T-helper 1 cell (primary cell): ENCODE measurements around the gene STK17A.
A peak's percentile ranks its signal among the peaks of the same experiment; 100 is the strongest.

Experiments
- DNase-seq, 5 donors: peaks; one replicate each; pipeline ENCODE4 v3.0.0-alpha.2; 2012 to 2020

The STK17A gene

DNA sequence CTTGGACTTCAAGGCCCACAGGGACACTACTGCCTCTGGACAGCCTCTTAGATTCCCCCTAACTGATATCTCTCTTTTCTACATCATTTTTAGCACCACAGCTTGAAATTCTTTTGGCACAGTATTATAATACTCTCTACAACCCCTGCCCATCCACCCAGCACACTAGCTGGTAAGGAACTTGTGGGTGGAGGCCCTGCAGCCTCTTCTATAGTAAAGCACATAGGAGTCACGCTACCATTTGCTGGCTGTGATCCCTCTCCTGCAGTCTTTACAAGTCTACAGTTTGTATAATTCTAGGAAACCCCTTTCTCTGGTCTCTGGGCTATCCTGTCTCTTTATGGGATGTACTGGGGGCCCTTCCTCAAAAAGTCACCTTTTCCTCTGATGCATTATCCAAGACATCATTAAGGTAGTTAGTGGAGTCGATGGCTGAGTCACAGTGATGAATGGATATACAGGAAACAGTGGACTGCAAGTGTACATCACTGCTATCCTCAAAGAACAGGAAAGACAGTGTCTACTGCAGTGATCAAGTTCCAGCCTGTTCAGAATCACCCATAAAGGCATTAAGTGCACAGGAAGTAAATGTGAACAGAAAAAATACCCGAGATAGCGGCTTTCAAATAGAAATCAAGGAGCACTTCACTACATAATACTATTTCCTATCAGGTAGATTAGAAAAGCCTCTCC is 54.4 kb downstream of the STK17A start:
- DNase-seq: peak in 1 of 5 donors; percentile 37

DNA sequence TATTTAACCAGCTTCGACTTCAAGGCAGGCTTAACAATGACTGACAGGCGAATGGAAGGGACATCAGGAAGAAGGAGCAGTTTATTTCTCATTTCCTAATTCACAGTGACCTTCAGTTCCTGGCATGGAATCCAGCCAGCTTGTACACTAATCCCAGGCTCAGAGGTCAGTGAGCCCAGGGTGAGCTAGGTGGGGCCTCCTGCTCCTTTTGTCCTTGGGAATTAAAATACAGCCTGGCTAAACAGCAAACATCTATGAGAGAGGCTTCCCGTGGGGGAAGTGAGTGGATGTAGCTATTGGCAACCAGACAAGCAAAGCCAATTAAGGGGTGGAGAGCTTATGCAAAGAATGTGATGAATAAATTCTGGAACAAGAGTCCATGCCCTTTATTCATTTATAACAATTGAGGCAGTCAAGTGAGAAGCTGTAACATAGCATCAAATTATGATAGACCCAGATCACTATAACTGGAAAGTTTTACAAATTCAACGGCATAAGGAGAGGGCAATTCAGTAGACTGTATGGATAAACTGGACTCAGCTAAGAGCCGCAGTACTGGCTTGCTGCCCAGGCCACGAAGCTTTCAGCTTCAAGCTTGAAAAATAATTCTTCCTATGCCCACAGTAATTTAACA is 57.1 kb downstream of the STK17A start:
- DNase-seq: no peak

DNA sequence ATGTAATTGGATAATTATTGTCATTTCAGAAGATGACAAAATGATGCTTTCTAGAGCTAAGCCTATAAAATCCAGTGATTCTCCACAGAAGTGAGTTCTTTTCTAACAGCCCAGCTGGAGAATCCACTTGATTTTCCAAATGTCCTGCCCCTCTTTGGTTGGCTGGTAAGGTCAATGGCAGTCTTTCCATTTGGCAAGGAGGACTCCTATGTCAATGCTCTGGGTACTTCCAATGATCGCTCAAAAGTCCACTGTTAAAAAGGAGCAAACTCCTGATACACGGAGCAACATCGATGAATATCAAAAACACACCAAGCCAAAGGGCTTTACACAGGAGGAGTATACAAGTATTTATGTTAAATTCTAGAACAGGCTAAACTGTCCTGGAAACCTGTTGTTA is 57.8 kb downstream of the STK17A start:
- no peak for DNase-seq

DNA sequence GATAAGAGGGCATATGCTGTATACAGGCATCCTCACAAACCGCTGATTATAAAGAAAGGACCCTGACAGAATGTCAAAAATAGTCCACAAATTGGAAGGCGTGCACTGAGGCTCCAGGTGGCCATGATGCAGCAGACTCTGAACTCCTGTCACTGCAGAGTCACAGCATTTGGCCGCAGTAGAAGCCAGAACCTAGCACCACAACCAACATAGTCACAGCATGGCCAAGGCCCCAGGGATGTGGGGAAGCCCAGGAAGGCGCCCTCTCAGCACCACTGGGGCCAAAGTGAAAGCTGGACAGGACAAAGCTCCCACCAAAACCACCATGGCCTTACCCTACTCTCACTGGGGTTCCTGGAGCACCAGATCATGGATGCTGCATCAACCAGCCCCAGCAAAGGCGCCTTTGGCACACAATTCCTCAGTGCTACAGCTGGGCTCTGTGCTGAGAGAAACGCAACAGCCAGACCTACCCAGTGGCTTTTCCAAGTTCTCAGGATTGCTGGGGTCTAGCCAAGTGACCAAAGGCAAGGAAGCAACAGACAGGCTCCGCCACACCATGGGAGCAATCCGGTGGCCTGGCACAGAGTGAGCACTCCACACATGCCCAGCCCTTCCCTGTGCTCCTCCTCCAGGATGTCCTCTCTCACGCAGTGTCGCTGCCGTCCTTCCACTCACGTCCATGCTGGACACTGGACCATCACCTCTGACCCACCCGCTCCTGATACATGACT is 60.2 kb downstream of the STK17A start:
- DNase-seq: no peak

DNA sequence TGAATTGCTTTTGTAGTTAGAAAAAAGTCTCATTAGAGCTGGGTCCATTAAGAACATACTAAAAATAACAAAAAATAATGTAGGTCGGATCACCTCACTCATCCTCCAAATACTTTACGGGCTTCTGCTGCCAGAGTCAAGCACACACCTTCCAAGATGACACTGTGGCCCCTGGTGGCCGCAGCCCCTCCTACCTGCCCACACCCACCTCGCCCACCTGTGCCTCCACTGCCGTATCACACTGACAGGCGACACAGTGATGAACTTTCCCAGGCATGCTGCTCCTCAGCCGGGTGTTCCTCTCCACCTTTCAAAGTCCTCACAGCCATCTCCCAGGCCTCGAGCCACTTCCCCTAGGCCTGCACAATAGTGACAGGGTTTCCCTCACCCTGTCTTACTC is 60.9 kb downstream of the STK17A start:
- no peak for DNase-seq

DNA sequence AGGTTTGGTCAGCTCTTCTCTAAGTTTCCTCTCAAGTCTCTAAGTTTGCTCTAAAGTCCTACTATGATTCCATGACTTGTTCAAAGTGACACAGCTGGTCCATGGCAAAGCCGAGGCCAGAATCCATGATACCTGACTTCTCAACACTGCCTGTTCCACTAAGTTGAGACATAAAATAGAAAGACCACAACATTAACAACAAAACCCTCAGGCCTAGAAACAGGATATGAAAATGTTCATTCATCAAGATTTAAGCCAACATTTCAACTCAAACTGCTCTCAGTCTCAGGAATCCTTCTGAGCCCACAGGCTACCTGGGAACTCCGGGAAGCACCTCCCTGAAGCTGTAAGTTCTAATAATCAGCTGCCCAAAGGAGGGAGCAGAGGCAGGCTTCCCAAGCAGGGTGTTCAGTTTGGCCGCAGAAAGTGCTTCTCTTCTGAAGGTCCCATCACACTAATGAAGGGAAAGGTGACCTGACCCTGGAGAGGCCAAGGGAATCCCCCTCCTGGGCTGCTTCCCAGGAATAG is 62.9 kb downstream of the STK17A start:
- DNase-seq: no peak

DNA sequence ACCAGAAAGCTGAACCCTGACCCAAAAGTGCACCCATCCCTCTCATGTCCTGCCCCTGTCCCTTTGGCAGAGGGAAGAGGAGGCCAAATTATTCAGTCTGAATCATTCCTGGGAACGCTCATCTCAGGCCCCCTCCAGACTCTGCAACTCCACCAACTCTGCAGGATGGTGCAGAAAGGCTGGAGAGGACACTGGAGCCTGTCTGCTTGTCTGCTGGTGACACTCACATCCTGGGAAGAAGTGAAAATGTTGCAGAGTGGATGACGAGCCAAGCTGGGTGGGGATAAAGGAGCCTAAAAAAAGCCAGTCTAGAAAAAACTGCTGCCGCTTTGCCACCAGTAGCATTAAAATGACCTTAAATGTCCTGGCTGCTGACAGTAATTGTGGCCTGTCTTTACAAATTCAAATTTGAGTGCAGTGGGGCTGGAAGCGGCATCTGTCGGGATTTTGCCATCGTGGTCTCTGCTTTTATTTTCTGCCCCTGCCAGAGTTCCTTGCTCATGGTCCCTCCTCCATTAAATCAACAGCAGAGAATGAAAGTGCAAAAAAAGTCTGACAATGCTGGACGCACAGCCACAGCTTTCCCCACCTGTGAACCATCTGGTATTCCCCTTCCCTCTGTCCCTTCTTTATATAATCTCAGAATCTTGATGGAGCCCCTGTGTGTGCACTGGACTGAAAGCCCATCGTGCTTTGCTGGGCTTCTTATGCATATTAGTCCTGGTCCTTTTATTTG is 63.9 kb downstream of the STK17A start:
- no peak for DNase-seq

DNA sequence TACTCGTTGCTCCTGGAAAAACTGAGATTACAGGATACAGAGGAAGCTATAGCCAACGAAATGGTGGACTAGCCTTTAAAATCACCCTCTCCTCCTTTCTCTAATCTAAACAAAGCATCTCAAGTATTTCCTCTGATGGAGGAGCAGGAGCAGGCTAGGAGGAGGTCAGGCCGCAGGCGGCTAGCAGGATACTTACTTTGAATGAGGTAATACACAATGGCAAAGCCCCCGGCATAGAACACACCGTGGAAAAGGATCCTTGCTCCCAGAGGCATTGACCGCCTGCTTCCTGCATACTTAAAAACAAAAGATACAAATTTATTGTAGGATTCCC is 64.4 kb downstream of the STK17A start:
- no peak for DNase-seq

DNA sequence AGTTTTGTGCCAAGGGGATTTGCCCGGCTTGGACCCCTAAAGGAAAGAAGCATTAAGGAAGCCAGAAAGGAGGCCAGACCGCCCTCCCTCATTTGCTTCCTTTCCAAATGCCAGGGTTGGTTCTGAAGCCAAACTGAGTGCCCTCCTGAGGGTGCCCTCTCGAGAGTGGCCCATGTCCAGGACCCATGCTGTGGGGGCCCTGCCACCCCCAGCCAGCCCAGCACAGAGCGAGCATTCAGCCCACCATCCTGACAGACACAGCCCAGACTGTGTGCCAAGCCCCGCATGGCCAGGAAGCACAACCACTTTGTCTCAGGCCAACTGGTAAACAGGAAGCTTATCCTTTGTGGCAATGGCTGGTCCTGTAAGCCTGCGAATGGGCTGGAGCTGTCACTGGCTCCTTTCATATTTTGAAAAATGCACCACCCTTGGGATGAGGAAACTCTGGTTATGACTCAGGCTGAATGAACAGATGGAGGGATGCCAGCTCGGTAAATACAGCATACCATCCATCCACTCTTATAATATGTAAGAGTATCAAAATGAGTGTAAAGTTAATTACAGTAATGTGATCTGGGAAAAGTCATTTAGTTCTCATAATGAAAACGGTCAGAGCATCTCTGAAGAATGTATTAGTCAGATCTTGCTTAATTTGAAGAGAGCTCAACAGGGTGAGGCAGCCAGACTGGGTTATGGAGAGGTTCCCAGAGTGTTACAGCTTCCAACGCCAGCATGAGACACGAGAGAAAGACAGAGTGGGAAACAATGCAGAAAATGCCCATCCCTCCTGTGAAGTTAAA is 65.0 kb downstream of the STK17A start:
- DNase-seq: peak in 3 of 5 donors; percentile 21 to 83 (median 24)

DNA sequence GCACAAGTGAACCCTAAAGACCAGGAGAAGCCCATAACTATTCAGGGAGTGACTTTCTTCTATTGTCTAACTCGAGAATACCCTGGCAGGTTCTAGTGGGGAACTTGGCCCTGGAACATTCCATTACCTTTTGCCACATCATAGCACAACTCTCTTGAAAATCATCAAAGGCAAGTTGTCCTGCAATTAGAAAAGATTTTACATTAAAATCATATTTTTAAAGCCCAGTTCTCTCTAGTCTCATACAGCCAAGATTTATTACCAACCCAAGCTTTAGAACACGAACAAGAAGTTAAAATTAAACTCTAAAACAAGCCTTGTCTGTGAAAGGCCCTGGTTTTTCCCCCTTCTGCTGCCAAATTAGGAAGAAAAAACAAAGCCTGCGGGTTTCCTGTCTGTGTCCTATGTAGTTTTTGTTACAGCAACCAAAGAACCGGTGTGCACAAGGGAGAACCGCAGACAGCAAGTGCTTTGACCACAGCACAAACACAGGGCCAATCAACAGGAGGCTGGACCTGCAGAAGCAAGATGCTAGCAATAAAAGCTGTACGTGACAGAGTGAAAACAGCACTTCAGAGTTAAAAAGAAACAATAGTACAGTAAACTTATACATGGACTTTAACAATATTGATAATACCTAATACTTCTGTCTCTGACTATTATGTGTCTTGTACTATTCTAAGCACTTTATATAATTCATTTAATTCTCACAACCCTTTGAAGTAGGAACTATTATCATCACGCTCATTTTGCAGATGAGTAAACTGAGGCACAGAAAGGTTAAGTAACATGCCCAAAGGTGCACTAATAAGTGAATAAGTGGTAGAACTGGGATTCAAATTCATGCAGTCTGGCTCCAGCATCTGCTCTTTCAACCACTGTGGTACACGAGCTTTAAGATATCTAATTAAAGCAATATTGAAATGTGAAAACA is 65.8 kb downstream of the STK17A start:
- peak; percentile 54 to 93 (median 69) for DNase-seq

DNA sequence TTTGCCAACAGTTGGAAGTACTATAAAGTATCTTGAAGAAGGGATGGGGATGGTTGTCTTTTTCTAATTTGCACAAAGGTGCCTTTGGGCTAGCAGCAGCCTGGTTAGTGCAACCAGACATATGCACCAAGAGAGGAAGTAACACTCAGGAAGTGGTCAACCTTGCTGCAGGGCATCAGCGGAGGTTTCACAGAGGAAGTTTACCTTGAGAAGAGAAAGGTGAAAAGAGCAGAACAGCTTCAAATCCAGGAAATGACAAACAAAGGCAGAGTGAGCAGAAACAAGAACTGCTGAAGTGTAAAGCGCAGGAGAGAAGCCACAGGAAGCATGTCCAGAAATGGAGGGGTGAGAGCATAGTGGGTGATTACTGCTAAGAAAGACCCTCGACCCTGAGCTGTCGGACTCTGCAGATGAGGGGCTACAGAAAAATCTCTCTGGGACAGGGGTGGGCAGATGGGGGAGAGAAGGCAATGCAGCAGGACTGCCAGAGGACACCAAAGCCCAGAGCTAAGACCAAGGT is 66.9 kb downstream of the STK17A start:
- peak; percentile 29 to 95 (median 56) for DNase-seq

DNA sequence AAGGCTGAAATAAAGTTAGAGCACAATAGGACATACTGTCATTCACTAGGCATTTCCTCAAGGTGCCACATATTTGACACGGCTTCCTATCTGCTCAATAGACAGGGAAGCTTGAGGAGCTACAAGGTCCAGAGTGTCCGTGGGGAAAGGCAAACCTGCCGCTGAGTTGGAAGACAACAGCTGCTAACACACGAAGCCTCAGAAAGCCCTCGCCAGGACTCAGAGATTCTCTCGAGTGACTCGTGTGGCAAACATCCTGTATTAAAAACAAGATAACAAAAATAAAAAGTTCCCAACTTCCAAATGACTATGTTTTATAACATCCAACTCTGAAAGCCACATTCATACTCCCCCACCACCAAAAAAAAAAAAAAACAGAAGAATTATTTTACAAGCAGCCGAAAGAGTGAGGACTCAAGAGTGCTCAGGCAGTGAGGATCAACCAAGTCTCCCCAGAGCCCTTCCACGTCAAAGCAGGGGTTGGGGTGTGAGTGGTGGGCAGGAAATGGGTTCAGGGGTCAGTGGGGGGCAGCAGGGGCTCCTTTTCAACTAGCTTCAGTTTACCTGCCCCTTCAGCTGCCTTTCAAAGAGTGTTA is 67.6 kb downstream of the STK17A start:
- peak in 1 of 5 donors; percentile 42 for DNase-seq

DNA sequence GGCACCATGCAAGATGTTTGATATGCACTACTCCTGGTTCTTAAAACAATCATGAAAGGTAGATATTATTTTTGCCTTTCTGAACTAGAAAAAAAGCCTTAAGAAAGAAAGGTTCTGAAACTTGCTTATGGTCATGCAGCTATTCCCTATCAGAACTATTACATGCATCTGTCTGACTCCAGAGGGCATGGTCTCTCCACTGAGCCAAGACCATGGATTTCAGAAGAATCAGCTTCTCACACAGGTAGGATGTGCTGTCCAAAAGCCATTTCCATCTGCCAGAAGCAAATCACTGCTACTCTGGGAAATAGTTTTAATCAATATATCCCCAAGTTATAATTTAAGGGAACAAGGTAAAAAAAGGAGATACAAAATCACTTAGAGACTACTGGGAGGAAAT is 69.5 kb downstream of the STK17A start:
- DNase-seq: no peak

DNA sequence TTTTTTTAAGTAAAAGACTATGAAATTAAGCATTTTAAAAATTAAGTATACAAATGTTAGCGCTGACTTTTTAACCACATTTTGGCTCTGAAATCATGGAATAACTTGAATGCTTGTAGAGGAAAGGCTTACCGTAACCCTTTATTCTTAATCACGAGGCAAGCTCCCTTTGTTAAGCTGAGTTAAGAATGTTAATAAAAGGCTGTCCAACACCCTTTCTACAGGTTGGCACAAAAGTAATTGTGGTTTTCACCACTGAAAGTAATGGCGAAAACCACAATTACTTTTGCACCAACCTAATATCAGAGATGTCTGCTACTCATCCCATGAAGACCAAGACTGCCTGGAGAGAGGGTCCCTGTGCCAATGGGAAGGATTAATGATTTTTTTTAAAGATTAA is 70.6 kb downstream of the STK17A start:
- no peak for DNase-seq

DNA sequence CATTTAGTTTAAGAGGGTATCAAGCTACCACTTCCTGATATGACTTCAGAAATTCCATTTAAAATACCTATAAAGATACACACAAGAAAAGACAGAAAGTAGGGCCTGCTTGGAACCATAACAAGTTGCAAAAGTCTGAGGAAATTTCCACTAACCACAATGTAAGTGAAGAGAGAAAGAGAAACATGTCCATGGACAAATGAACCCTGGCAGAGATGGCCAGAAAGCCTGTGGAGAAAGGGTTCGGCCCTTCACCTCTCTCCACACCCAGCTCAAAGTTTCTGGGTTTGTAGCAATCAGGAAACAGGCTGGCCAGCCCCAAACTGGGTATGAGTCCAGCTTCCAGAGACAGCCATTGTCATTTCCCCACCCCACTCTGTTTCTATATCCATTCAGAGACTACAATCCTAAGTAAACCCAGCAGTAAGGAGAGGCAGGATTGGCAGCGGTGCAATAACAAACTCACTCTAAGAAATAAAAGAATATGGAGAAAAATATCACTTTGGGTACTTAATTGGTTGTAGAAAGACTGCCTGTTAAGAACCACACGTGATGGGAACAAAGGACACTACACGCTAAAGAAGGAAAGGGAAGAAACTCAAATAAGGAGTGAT is 71.1 kb downstream of the STK17A start:
- no peak for DNase-seq

DNA sequence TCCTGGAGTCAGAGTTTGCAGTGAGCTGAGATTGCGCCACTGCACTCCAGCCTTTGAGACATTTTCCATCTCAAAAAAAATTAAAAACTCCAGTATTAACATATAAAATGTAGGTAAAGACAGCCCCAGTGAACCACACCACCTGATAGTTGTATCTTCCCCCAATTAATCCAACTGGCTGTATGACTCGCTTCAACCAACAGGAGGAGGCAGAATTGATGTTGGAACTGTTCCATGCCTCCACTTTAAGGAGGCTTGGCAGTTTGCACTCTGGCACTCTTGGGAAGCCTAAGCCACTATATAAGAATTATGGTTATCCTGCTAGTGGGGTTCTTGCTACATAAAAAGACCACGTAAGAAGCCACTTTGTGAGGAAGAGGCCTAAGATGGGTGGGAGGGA is 72.7 kb downstream of the STK17A start:
- no peak for DNase-seq

DNA sequence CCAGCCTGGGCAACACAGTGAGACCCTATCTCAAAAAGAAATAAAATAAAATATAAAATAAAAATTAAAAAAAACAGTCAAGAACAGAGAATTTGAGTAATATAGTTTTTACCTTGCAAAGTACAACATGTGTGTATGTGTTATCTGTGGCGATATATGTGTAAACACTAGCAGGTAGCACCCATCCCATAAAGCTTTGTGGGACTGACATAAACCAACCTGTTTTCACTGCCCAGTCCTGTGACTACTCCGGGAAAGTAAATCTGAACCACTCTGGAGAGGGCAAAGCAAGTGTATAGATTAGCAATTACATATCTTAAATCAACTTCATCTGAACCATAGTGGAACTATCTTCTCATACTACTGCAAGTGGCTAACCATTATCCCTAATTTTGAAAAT is 74.1 kb downstream of the STK17A start:
- DNase-seq: no peak

DNA sequence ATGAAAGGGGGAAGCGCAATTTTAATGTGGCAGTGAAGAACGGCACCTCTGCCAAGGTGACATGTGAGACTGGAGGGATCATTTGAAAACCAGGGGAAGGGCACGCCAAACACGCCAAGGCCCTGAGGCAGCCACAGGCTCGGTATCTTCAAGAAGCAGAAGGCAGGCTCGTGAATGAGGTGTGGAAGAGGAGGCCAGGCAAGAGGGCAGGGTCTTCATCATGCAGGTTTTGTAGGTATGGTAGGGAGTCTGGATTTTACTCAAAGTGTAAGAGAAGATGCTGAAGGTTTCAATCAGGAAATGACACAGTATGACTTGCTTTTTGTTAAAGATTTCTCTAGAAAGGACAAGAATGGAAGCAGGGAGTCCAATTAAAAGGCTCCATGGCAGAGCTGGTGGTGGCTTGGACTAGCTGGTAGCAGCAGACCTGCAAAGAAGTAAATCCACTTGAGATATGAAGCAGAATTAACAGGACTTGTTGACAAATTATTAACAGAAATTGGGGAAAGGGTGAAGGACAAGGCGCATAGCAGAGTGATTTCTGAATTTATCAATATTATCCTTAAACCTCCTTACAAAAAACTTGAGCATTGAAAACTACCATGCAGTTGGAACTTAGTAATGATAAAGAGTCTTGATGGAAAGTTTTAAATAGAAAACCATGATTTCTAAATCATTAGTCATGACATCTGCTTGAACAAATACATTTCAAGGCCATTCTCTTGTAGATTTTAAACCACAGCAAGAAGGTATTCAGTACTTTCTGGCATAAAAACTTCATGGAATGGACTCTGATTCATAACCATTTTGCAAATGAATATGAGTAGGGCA is 76.0 kb downstream of the STK17A start:
- DNase-seq: peak in 1 of 5 donors; percentile 77

DNA sequence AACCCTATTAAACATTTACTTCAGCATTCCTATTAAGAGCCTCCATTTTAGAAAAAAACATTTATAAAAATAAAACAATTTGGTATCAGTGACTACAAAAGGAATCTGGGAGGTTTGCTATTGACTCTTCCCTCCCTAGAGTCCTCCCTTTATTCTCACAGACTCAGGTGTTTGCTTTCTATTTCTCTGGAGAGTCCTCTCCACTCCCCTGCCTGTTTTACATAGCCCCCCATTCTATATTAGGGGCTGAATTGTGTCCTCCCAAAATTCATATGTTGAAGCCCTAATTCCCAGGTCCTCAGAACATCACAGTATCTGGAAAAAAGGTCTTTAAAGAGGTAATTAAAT is 76.6 kb downstream of the STK17A start:
- no peak for DNase-seq
